Thyroid gland (tissue), 4 donors: Measurements from ENCODE around the gene SCYGR7. TPM values are rescaled to one million over a fixed set of nuclear protein-coding genes. Genes with fewer than 3 reads are reported as not detected.

Experiments used
- DNase-seq, 2 donors: peaks; one replicate each; pipeline ENCODE4 v3.0.0-alpha.2; 2019
- H3K27ac ChIP-seq, 3 donors: fragments of 200-600 bp; sonication (generic); 1 replicate in 2 of 3; 2 replicates in 1 of 3; pipeline ENCODE4 v1.5.1; 2016 to 2019; ENCODE audit warnings: mild to moderate bottlenecking in 1 of 3, moderate library complexity in 1 of 3
- H3K27me3 ChIP-seq: fragments of 200-600 bp; sonication (generic); one replicate; pipeline ENCODE4 v1.5.1; 2019
- H3K36me3 ChIP-seq, 2 donors: fragments of 200-600 bp; sonication (generic); one replicate each; pipeline ENCODE4 v1.5.1; 2016 to 2019
- H3K4me1 ChIP-seq, 2 donors: fragments of 200-600 bp; sonication (generic); one replicate each; pipeline ENCODE4 v1.5.1; 2017 to 2019
- H3K4me3 ChIP-seq, 3 donors: fragments of 200-600 bp; sonication (generic); replicated peaks in 1 of 3; 1 replicate in 2 of 3; 2 replicates in 1 of 3; pipeline ENCODE4 v1.5.1; 2016; ENCODE audit warnings: mild to moderate bottlenecking in 1 of 3
- H3K9me3 ChIP-seq: fragments of 200-600 bp; sonication (generic); one replicate; pipeline ENCODE4 v1.5.1; 2017
- CTCF ChIP-seq, 6 experiments: fragments of 200-600 bp in 3 of 6; fragments of 450-650 bp in 3 of 6; sonication (generic) in 3 of 6; IDR thresholded peaks; one replicate each; pipeline ENCODE4 v1.5.1; 2016 to 2019; ENCODE audit warnings: antibody characterized with exemption in 6 of 6, mild to moderate bottlenecking in 2 of 6, inconsistent platforms in 1 of 6, moderate library complexity in 1 of 6
- POLR2A ChIP-seq, 2 donors: fragments of 450-650 bp; IDR thresholded peaks; one replicate each; pipeline ENCODE4 v1.6.1; 2017; ENCODE audit warnings: antibody characterized with exemption in 2 of 2, mild to moderate bottlenecking in 2 of 2, moderate library complexity in 1 of 2
- WGBS, 2 donors: methylation state at CpG; one replicate each; pipeline ENCODE4 v1.1.5; 2017; 5-methylcytosine and 5-hydroxymethylcytosine counted together
- intact Hi-C: fragments of 100-400 bp; cut with DNase I; formaldehyde crosslinking; loops from one replicate; pipeline ENCODE4 v1.15.1; 2023
- total RNA-seq, 4 donors: library from RNA; depleted of rRNA; stranded (reverse); fragments of >200 nt; gene quantifications; one replicate each; pipeline ENCODE4 v1.2.3, GENCODE V29; 2016

Gene SCYGR7
- total RNA-seq, 4 donors from 2014 or later, result not detected

- intact Hi-C loops, result no loop called here
- H3K4me1 ChIP-seq, result no peaks in the 10 kb centered on the region
- H3K36me3 ChIP-seq, result no peaks in the 10 kb centered on the region
- TF ChIP-seq CTCF (IDR thresholded peaks at IDR 0.05) (no peak), POLR2A (IDR thresholded peaks at IDR 0.05) (no peak)
- no peak overlapping the region for H3K27ac ChIP-seq
- no peak overlapping the region for H3K4me3 ChIP-seq
- no peak for DNase-seq
- no peaks in the 10 kb centered on the region for H3K27me3 ChIP-seq
- WGBS, 2 donors, result 52 to 60% methylated on average over 4 of the region's 4 CpGs
- H3K9me3 ChIP-seq, result no peaks in the 10 kb centered on the region
Observed at GRCh38 chr2:227703280-227703732, 24.8 kb upstream of the SCYGR7 start.

GRCh38 chr2:227703961-227704360 is 24.2 kb upstream of the SCYGR7 start:
- no peak for TF ChIP-seq CTCF (IDR thresholded peaks at IDR 0.05)
- TF ChIP-seq POLR2A (IDR thresholded peaks at IDR 0.05), result no peak
- DNase-seq, result no peak
- H3K36me3 ChIP-seq, result no peaks in the 10 kb centered on the region
- no peak overlapping the region for H3K27ac ChIP-seq
- H3K9me3 ChIP-seq, result no peaks in the 10 kb centered on the region
- H3K4me3 ChIP-seq, result no peak overlapping the region
- WGBS, 2 donors, result 60 to 62% methylated on average over 3 of the region's 3 CpGs
- intact Hi-C loops, result no loop called here
- no peaks in the 10 kb centered on the region for H3K4me1 ChIP-seq
- H3K27me3 ChIP-seq, result no peaks in the 10 kb centered on the region

GRCh38 chr2:227706859-227707258 is 21.3 kb upstream of the SCYGR7 start:
- WGBS, 2 donors, result 80 to 81% methylated on average over 4 of the region's 4 CpGs
- Histone ChIP-seq H3K27me3 (no peaks in the 10 kb centered on the region), H3K4me3 (no peak overlapping the region), H3K36me3 (no peaks in the 10 kb centered on the region), H3K9me3 (no peaks in the 10 kb centered on the region), H3K4me1 (no peaks in the 10 kb centered on the region), H3K27ac (no peak overlapping the region)
- TF ChIP-seq CTCF (IDR thresholded peaks at IDR 0.05), result no peak
- TF ChIP-seq POLR2A (IDR thresholded peaks at IDR 0.05), result no peak
- DNase-seq, result no peak
- intact Hi-C loops, result no loop called here

- H3K9me3 ChIP-seq, result no peaks in the 10 kb centered on the region
- intact Hi-C loops, result no loop called here
- H3K27ac ChIP-seq, result no peak overlapping the region
- no peaks in the 10 kb centered on the region for H3K27me3 ChIP-seq
- no peak for DNase-seq
- H3K4me1 ChIP-seq, result no peaks in the 10 kb centered on the region
- WGBS, 2 donors, result 78 to 88% methylated on average over 6 of the region's 6 CpGs
- TF ChIP-seq CTCF (IDR thresholded peaks at IDR 0.05), result no peak
- no peak for TF ChIP-seq POLR2A (IDR thresholded peaks at IDR 0.05)
- no peak overlapping the region for H3K4me3 ChIP-seq
- H3K36me3 ChIP-seq, result no peaks in the 10 kb centered on the region
Observed at GRCh38 chr2:227707390-227707789, 20.7 kb upstream of the SCYGR7 start.

- Histone ChIP-seq H3K4me3 (no peak overlapping the region), H3K27me3 (no peaks in the 10 kb centered on the region), H3K9me3 (no peaks in the 10 kb centered on the region), H3K36me3 (no peaks in the 10 kb centered on the region), H3K4me1 (no peaks in the 10 kb centered on the region), H3K27ac (no peak overlapping the region)
- intact Hi-C loops, result no loop called here
- 89 to 91% methylated on average over 7 of the region's 7 CpGs for WGBS, 2 donors
- TF ChIP-seq CTCF (IDR thresholded peaks at IDR 0.05) (no peak), POLR2A (IDR thresholded peaks at IDR 0.05) (no peak)
- no peak for DNase-seq
Observed at GRCh38 chr2:227710986-227711385, 17.1 kb upstream of the SCYGR7 start.
